SW 1271 (cell line): Measurements from ENCODE around the gene ROR1.
A peak's percentile ranks its signal among the peaks of the same experiment; 100 is the strongest.
"Not testable (repeated sequence)": the region's sequence is repeated elsewhere in the genome, so short reads cannot be mapped to it uniquely, and the experiment has no call there.

ENCODE experiments used
- DNase-seq, 2 experiments: peaks; one replicate each; lab custom pipeline; 2025; lab: John Stamatoyannopoulos, UW

ROR1 gene

GRCh38 chr1:64098846-64099582 lies 325.2 kb downstream of the ROR1 start:
- DNase-seq = no peak

- no peak for DNase-seq
Measured at GRCh38 chr1:64100791-64101190, 327.0 kb downstream of the ROR1 start.

GRCh38 chr1:64104585-64104984 lies 330.8 kb downstream of the ROR1 start:
- DNase-seq = not testable (repeated sequence)

GRCh38 chr1:64107118-64107519 lies 333.3 kb downstream of the ROR1 start:
- no peak for DNase-seq

GRCh38 chr1:64107632-64108031 lies 333.8 kb downstream of the ROR1 start:
- DNase-seq = no peak

GRCh38 chr1:64110924-64111777 lies 337.3 kb downstream of the ROR1 start:
- no peak for DNase-seq

- DNase-seq = no peak
Measured at GRCh38 chr1:64111787-64112186, 338.0 kb downstream of the ROR1 start.

- DNase-seq = peak in 1 of 2 experiments; percentile 9
Measured at GRCh38 chr1:64112281-64112680, 338.5 kb downstream of the ROR1 start.

GRCh38 chr1:64114012-64114525 lies 340.3 kb downstream of the ROR1 start:
- no peak for DNase-seq

- DNase-seq = no peak
Measured at GRCh38 chr1:64116537-64116936, 342.7 kb downstream of the ROR1 start.

- DNase-seq = no peak
Measured at GRCh38 chr1:64117492-64117891, 343.7 kb downstream of the ROR1 start.

- DNase-seq = no peak
Measured at GRCh38 chr1:64121766-64122385, 348.1 kb downstream of the ROR1 start.

GRCh38 chr1:64122588-64122987 lies 348.8 kb downstream of the ROR1 start:
- no peak for DNase-seq

- no peak for DNase-seq
Measured at GRCh38 chr1:64124704-64125440, 351.1 kb downstream of the ROR1 start.

- DNase-seq = no peak
Measured at GRCh38 chr1:64126581-64126980, 352.8 kb downstream of the ROR1 start.

- no peak for DNase-seq
Measured at GRCh38 chr1:64127297-64127696, 353.5 kb downstream of the ROR1 start.

GRCh38 chr1:64129701-64130100 lies 355.9 kb downstream of the ROR1 start:
- no peak for DNase-seq

GRCh38 chr1:64131155-64131554 lies 357.3 kb downstream of the ROR1 start:
- no peak for DNase-seq

GRCh38 chr1:64133036-64133435 lies 359.2 kb downstream of the ROR1 start:
- DNase-seq = peak; percentile 12 to 55

GRCh38 chr1:64135462-64136223 lies 361.8 kb downstream of the ROR1 start:
- no peak for DNase-seq

- DNase-seq = no peak
Measured at GRCh38 chr1:64136296-64136695, 362.5 kb downstream of the ROR1 start.
